HUDEP-2 (cell line): Measurements from ENCODE around the gene BMAL1.

ENCODE experiments used
- DNase-seq, 76 experiments: peaks; one replicate each; lab custom pipeline; 2025; ENCODE audit not compliant: unreplicated experiment in 76 of 76; lab: John Stamatoyannopoulos, UW

BMAL1 gene

DNA sequence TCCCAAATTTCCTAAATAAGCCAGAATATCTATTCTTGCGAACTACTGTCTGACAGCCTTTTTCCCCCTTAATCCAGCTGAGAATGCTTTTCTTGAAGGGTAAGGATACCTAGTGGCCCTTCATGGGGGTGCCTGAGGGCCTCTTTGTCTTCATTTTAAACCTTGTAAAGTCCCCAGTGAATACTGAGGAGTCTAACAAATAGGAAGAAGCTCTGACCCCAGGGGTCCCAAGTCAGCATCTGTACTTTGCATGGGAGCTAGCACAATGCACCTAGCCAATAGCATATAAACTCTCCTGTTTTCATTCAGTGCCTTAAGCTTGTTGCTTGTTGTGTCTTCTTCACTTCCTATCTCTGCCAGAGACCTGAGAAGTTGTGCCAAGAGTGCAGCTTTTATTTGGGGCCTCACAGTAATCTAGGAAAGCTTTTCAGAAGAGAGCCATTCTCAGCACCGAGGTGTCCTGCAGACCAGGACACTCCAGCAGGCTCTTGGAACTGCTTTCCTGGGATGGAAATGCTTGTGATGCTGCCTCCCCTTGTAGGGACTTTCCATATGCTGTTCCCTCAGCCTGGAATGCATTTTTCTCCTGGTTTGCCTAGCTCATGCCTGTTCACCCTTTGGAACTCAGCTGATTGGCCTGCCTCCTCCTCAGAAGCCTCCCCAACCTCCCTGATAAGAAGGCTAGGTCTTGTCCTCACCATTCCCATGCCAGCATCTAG, 37.2 kb downstream of the BMAL1 start:
- no peak for DNase-seq

DNA sequence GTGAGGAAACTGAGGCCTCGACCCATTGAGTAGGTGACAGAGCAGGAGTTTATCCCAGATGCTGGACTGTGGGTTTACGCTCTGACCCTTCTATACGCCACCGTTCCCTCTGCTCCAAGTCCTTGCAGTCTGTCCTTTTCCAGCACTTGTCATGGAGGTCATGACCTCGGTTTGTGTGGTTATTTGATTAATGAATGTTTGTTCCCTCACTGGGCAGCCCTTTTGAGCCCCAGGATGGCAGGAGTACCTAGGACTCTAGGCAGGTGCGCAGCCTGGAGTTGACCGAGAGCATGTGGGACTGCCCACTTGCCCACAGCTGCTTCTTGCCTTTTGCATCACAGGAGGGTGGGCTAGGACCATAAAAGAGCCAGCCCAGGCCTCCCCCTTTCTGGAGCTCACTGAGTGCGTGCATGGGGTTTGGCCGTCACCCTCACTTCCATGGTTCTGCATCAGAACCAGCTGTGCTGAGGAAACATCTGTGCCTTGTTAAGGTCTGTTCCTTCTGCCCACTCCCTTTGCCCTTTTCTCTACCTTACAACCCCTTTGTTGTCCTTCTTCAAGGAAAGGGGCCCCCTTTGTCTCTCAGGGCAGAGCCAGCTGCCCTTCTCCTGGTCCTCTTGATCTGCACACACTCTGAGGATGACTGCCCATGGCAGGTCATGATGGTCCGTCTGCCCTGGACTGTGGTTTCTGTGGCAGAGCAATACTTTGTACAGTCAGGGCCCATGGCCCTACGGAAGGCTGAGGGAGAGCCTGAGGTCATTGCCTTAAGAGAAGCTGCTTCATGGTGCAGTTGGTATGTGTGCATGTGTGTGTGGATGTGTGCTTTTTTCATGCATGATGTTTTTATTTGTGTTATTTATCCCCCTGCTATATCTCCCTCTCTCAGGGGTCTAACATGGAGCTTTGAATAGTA, 38.2 kb downstream of the BMAL1 start:
- DNase-seq = no peak

DNA sequence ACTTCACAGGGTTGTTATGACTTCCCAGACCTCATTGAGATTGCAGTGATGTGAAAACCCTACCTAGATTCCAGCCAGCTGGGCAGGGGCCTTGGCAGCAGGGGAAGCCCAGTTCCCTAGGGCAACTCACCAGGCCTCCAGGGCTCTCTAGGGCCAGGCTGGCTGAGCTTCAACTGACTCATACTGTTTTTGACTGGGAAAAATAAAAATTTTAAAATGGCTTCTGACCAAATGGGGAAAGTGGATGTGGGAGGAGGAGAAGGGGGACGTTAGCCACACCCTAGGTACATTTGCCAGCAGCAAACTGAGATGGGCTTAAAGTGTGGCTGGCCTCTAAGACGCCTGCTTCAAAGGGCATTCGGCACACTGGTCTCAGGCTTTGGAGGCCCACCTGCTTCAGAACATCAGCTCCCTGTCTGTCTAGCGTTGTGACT, 39.0 kb downstream of the BMAL1 start:
- peak in 1 of 76 experiments; percentile 5 for DNase-seq

DNA sequence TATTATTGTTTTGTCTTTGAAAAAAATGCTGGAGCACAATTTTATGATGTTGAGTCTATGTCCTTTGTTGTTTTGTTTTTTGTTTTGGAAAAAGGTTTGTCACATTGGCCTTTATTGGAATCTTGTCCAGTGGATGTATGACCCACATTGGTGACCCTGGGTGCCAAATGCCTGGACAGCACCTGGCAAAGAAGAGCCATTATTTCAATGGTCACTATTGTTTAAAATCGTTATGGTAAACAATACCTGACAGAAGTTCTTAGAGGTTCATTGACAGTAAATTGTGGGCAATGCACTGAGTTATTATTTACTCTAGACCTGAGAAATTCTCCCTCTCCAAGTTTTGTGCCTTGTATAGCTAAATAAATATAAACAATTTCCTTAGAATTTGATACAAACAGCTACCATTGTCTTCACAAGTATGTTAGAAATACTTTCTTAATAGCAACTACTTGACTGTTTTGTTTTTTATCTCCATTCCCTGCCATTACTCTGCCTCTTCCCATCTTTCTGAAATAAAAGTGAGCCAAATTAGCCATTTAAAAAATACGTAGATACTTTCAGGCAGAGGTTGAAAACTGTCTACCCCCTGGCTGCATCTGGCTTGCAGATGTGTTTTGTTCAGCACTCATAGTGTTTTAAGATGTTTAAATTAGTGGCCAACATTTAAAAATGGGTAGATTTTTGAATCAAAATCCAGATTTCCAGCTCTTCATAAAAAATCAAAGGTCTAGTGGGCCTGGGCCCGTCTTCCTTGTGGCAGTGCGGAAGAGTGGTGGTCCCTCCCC, 39.9 kb downstream of the BMAL1 start:
- DNase-seq = no peak

DNA sequence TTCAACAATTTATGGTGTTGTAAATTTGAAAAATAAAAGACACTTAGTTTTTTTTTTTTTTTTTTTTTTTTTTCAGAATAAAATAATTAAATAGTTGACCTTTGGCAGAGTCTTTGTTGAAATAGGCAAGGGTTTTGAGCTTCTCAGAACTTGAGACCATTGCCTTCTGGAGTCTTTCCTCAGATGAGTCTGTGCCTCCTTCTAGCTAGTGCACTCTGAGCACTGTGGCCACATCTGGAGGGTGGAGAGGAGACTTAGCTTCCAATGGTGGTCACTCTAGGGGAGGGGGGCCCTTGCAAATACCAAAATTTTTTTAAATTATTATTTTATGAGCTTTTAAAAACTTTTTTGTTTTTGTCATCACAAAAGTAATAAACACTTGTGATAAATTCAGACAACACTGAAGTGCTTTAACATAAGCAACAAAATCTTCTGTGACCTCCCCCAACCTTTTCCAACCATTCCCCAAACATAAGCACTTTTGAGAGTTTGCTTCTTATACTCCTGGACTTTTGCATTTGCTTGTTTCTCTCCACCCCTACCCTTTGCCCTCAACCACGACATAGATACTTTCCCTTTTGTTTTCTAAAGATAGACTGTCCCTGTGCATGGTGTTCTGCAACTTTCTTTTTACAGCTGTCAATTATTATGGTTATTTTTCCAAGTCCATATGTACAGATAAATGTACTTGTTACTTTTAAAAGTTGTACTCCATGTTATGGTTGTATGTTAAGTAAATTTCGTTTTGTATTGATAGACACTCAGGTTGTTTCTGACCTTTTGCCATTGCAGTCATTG, 41.1 kb downstream of the BMAL1 start:
- DNase-seq = no peak

DNA sequence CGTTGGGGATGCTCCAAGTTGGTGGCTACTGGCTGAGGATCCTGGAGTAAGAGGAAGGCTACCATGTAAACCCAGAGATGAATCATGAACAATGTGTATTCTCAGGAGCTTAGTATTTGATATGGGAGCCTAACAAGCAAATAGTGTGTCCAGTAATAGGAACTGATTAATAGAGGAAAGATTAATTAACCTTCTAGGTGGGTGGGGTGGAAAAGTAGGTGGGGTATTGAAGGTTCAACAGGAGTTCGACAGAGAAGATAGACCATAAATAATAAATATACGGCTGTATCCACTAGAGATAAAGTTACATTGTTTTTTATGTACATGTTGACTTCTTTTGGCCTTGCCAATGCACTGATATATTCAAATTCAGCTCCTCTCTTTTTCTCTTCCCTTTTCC, 43.1 kb downstream of the BMAL1 start:
- DNase-seq = no peak

DNA sequence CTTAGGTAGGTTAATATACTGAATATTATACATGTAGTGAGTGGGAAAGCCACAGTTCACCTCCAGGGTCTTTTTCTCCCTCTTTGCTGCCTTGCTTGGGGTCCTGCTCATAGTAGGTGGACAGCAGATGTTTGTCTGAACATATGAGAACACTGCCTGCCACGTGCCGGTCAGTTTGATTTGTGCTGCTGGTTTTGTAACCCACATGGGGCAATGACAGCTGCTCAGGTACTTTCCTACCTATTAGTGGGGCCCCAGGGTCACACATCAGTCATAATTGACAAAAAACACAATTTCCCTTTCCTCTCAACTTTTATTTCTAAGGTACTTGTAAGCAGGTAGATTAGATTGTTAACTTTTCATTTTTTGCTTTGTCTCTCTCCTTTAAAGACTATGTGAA, 43.8 kb downstream of the BMAL1 start:
- no peak for DNase-seq

DNA sequence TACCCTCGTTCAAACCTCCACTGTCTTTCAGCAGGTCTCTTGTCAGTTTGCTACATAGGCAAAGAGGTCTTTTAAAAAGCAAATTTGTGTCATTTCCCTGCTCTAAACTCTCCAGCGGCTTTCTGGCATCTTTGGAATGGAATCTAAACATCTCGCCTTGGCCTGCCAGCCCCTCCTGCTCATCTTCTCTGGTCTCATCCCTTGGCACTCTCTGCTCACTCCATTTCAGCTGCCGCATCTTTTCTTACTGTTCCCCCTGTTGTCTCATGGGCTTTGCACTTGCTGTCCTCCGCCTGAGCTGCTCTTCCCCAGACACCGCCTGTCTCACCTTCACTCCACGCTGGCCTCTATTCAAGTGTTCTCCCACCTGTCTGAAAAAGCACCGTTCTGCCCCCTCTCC, 46.6 kb downstream of the BMAL1 start:
- DNase-seq = no peak

DNA sequence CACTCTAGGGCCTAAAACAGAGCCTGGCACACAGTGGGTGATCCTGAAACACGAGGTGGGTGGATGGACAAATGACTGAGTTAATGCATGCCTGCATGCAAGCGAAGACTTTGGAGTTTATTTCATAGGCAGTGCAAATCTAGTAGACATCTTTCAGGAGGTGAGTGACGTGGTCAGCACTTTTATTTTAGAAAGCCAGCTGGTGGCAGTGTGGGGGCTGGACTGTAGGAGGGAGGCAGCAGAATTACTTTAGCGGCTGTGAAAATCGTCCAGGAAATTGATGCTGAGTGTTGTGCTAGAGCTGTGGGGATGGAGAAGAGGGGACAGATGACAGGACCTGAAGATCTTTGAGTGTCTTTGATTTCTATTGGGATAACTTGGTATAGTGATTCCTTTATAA, 47.1 kb downstream of the BMAL1 start:
- no peak for DNase-seq

DNA sequence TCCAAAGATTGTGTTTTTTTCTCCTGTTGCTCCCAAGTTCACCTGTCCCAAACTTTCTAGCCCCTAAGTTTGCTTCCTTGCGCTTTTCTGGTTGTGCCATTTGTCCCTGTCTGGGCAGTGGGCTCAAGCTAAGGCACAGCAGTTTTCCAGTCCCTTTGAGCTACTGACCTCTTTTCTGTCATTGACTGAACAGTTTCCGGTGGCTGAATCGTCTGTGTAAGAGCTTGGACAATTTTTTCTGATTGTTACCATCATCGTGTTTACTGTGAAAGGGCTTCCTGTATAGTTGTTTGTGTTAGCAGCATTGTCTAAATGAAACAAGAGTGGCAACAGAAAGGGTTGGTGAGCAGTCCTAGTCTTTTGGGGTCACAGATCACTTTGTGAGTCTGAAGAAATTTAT, 49.8 kb downstream of the BMAL1 start:
- no peak for DNase-seq

DNA sequence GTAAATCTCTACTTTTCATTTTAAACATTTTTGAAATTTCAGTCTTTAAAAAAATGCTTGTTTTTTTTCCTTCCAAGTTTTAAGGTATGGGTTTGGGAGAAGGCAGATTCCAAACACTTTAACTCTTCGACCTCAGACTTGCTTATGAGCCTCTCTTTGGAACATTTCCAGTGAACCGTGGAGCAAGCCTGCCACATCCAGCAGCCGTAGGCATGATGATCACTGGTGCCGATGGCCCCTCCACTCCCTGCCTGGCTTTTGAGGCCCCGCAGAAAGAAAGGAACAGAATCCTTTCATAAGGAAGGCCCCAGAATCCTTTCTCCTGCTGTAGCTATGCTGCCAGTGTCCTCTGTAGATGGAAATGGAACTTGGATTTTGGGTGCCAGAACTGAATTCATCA, 50.7 kb downstream of the BMAL1 start:
- no peak for DNase-seq

DNA sequence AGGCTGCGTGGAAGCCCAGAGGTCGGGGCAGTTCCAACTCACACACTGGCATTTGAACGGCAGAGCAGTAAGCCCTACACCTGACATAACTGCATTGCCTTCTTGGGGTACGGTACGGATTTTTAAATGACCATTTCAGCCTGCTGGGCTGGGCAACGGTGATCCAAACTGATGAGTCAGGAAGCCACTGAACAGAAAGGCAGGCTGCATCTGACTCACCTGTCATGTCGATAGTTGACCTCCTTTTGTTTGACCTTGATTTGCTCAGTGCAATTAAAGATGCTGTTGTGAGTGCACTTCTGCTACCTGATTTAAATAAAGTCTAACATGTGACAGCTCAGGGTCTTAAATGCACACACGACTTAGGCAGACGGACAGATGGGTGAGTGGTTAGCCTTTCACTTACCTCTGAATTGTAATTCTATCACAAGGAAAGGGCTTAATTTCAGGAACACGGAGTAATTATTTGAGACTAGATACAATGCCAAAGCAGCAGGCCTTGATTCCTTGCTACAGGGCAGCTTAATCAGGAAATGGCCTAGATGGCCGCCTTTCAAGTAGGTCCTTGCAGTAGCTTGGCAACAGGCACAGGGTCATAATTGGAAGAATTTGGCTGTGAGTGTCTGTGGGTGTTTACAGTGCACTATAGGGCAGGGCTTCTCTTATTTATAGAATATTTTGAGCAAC, 52.2 kb downstream of the BMAL1 start:
- DNase-seq = no peak

DNA sequence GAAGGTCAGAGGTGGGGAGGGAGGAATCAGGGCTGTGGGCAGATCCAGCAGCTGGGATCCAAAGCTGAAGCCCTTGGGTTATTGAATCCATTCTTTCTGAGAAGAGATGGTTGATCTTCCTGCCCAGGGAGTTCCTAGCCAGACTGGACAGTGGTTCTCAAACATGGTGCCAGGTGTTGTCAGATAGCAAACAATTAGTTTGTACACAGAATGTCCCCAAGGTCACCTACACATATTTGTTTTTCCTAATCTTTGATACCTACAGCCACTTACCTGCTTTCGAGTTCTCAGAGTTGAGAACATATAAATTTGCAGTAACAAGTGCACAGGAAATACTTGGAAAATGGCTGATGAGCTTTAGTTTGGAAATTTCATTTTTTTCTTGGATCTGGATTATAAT, 54.5 kb downstream of the BMAL1 start:
- DNase-seq = no peak

DNA sequence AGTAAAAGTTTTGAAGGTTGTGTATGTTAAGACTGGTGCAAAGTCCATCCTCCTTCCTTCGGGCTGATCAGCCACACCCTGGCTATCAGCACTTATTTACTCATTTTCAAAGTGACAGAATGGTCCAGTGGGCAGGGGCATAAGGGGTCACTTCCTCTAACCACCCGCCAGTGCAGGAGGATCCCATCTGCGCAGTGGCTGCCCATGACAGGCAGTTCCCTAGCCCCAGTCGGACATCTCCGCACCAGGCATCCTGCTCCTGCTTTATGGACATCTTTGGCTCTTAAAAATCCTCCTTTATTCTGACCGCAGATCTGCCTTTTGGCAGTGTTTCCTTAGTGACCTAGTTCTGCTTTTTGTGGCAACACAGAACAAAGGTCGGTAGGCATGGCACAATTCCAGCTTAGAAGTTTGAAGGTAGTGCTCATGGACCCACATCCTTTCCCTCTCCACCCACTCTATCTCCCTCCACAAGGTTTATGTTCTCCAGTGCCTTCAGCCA, 55.9 kb downstream of the BMAL1 start:
- peak in 1 of 76 experiments; percentile 18 for DNase-seq

DNA sequence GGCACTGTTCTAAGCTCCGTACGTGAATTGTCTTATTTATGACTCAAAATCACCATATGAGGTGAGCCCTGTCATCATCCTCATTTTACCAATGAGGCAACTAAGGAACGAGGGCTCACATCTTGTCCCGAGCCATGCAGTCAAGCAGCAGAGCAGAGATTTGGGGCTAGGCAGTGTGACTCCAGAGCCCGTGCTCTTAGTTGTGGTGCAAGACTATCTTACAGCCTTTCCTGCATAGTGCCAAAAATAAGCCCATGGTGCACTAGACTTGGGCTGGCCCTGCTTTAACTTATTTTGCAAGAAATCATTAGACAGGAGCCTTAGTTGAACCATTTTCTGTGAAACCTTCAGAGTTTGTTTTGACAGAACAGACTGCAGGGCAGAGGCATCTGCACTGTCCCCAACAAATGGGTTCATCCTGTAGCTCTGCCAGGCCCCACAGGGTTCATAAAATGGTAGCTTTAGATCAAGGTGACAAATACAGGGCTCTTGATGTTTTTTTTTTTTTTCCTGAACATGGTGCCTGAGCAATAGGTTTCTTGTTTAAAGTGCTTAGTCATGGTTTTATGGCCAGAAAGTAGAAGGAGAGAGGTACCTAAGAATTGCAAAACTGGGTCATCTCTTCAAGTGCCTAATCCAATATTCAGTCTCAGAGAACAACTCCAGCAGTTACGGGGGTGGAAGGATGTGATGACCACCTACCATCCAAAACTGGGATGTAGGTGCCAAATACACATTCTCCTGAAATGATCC, 56.6 kb downstream of the BMAL1 start:
- peak in 1 of 76 experiments; percentile 7 for DNase-seq

DNA sequence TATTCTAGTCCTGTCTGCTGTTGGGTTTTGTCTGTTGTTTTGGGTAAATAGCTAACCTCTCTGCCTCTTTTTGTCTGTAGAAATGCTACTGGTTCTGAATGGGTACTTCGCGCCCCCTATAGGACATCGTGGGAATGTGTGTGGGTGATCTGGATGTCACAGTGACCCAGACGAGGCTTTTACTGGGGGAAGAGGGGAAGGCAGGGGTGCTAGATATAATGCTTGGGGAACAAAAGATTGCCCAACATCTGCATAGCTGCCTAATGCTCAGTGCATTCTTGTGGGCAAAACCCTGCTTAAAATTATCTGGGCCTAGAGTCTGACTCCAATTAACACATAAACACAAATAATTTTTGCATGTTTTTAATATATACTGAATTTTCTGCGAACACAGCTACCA, 57.7 kb downstream of the BMAL1 start:
- peak in 46 of 76 experiments; percentile 7 to 64 (median 32) for DNase-seq

DNA sequence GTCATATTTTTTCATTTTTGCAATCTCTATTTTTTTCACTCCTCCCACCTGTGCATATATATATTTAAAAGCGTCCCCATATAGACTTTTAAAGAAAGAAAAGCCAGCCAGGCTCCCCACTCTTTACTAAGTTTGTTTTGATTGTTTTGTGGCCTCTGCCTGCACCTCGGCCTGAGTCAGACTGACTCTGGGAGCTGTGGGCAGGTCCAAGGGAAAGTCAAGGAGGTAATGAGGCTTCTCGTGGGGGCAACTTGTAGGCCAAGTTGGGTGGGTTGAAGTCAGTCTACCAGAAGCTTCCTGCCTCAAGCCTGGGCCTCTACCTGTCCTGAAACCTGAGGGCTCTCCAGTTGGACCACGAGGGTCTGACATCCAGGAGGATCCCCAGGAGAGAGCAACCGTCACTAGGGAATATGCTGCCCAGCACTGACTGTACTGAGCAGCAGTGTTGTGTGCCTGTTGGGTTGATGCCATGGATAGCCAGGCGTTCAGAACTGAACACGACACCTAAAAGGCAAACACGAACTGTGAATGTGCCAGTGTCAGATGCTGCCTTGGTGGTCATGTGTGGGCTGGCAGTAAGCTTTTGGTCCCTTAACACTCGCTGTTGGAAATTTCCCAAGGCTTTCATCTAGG, 58.8 kb downstream of the BMAL1 start:
- no peak for DNase-seq

DNA sequence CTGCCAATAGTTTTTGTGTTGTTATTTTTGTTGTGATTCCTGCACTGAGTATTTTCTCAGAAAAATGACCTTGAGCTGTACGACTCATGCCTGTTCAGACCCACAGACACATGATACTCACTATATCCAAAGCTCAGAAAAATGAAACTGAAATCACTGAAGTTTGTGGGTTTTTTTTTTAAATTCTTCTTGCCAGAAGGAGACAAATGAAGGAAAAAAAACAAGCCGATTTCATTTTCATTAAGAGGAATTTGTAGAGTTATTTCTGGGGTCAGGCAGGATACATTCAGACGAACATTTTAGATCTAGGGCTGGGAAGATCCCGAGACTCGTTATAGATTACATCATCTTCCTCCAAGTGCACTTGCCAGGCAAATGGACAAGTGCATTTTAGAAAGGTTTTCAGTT, 60.4 kb downstream of the BMAL1 start:
- no peak for DNase-seq
